GM21390 (cell line): ENCODE results near the gene MYO1A.
"Not testable (repeated sequence)": the region's sequence is repeated elsewhere in the genome, so short reads cannot be mapped to it uniquely, and the experiment has no call there.

ENCODE experiments used
- ATAC-seq: cut with Tn5 transposase; IDR thresholded peaks from one replicate; pipeline ENCODE4 v1.9.1; 2021; ENCODE audit not compliant: unreplicated experiment

MYO1A gene

DNA sequence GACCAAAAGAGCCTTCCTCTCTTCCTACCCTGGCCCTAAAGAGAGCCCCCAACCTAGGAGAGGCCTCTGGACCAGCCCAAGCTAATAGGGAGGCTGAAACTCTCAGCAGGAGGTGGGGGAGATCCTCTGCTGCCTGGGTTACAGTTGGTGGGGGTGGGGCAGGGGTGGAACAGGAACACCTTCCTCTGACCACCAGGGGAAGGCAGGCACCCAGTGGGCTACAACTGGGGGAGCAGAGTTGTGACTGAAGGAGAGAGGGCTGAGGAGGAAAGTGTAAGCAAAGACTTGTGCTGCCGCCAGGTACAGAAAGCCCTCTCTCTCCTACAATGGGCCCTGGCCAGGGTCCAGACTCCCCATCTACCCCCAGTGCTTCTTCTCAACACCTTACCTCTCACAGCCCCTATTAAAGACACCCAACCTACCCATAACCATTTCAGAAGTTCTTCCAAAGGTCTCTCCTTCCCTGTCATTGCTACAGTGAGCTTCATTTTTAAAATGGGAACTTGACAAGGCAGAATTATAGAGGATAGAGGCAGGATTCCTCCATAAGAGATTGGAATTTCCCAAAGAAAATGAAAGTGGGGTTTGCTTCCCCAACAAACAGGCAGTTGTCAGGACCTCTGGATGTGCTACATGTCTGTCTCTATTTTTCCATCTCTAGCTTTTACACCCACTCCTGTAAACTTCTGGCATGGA lies 1.4 kb downstream of the MYO1A start:
- ATAC-seq, result no peak

DNA sequence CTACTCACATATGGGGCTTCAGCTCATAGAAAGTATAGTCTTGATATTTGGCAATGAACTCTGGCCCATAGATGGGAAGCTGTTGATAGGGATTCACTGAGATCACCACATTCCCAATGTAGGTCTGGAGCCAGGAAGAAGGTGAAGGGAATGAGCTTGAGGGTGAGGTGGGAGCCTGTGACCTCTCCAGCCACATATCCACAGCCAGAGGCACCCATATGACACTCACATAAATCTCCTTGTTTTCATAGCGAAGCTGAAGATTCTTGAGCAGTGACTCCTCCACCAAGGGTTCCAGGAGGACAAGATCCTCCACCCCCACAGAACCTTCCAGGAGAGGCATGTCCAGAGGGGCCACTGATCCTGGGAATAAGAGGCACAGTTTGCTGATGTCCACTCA lies 1.9 kb downstream of the MYO1A start:
- ATAC-seq, result no peak

DNA sequence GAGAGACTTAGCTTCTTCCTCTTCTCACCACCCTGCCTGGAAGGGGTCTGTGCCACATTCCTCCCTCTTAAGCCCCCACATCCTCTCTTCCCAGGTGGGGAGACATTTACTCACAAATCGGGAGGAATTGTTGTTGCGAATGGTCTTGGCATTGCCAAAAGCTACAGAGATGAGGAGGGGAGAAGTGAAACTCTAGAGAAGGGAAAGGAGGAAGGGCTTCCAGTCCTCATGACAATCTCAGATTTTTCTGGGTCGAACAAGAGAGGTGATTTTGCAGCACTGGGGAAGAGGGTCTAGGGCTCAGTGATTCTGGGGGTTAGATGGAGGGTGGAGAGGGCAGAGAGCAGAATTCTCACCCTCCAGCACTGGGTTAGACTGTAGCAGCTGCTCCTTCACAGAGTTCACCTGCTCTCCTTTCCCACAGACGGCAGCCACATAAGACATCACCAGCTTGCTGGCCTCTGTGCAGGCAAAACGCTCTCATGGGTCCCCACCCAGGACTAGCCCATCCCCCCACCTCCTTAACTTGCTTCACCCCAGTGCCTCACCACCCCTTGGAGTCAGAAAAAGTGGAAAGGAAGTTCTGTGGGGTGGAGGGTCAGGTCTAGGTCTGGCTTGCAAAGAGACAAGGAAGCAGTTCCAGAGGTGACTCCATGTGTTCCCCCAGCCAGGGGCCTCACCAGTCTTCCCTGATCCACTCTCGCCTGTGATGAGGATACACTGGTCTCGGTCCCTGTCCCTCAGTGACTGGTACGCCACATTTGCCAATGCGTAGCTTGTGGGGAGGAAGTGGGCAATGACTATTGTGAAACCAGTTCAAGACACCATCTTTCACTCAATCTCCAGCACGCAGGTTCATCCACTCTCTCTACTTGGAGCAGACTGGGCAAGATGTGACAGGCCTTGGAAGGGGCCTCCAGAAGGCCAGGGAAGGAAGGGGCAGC lies 2.7 kb downstream of the MYO1A start:
- no peak for ATAC-seq

DNA sequence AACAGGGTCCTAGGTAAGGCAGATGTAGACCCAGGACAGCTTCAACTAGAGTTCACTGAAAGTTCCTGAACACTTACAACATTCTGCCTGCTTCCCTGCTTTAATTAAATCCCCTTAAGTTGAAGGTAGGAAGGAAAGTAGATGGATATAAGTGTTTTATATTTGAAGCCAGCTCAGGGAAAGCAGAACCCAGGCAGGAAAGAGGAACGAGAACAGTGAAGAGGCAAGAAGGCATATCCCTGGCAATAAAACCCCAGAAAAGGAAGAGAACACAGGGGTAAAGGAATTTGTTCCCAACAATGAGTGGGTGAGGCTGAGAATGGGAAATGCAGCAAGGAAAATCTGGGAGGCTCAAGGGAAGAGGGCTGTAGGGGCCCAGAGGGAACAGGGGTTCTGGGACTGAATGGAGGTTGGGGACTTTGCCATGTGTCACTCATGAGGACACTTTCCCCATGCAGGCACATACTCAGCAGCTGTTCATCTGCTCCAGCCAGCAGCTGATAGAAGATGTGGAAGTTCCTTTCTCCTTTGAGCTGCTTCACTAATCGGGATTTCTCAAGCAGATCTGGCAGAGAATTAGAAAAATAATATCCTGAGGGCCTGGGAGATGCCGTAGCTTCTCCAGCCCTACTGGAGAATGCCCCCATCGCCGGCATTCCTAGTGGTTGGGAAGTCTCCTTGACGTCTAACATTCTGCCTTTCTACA lies 3.7 kb downstream of the MYO1A start:
- no peak for ATAC-seq

DNA sequence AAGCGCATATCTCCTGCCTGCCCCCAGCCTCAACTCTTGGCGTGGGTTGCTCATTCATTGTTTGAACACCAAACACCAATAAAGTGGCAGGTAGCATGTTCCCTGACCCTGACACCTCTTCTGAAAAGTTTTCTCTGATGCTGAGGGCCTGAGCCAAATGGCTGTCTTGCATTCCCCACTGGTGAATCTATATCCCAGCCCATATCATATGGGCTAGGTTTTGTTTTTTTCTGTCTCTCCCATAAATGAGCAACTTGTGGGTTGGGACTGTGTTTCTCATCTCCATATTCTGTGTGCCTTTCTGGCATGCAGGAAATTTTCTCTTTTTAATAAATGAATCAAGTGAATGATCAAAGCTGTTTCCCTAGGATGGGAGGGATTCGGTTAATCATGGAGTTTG lies 5.0 kb downstream of the MYO1A start:
- ATAC-seq, result no peak

DNA sequence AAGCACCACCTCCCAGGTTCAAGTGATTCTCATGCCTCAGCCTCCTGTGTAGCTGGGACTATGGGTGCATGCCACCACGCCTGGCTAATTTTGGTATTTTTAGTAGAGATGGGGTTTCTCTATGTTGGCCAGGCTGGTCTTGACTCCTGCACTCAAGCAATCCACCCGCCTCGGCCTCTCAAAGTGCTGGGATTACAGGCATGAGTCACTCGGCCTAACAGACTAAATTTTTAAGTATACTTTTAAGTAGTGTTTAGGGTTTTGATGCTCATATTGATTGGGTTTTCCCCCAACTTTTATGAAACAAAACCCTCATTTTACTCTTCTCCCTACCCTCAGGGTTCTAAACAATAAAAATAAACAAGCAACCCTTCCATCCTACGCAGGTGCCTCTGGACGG lies 5.5 kb downstream of the MYO1A start:
- no peak for ATAC-seq

DNA sequence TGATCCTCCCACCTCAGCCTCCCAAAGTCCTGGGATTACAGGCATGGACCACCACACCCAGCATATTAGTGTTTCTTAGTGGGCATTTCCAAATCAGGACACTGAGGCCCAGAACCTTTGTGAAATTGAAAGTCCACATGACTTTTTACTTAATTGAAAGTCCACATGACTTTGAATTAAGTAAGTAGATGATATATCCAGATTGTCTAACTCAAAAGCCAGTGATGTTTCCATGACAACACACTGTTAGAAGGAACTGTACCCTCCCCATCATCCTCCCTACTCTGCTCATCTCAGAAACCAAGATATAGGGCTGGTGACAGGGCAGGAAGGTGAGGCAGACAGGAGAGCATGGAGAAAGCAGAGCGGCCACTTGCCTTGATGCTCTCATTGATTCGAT lies 7.2 kb downstream of the MYO1A start:
- no peak for ATAC-seq

DNA sequence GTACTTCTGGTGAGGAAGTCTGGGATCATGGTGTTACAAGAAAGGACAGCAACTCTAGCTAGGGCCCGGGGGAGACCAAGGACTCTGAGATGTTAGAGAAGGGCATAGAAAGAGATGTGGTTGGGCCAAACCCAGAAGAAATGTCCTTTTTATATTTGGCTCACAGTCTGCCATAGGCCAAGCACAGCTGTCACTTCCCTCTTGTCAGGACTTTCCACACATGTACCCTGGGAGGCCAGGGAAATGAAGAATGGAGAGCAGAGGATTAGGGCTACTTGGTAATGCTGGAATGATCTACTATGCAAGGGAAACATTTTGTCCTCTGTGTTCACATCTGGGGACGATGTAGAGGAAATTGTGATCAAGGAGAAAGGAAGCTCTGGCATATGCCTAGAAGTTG lies 9.2 kb downstream of the MYO1A start:
- no peak for ATAC-seq

DNA sequence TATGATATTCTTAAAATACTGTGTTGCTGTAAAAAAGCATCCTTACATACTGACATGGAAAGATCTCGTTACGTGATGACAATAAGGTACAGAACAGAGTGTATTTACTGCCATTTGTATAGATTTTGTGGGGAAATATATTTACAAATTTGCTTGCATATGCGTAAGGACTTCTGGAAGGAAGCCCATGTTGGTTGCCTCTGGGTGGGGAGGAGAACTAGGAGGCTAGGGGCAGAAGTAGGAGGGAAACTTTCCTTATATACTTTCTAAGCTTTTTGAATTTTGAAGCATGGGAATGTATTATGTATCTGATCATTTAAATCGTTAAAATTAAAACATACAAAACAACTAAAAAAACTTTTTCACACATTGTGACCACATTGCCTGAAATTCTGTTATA lies 9.7 kb downstream of the MYO1A start:
- no peak for ATAC-seq

DNA sequence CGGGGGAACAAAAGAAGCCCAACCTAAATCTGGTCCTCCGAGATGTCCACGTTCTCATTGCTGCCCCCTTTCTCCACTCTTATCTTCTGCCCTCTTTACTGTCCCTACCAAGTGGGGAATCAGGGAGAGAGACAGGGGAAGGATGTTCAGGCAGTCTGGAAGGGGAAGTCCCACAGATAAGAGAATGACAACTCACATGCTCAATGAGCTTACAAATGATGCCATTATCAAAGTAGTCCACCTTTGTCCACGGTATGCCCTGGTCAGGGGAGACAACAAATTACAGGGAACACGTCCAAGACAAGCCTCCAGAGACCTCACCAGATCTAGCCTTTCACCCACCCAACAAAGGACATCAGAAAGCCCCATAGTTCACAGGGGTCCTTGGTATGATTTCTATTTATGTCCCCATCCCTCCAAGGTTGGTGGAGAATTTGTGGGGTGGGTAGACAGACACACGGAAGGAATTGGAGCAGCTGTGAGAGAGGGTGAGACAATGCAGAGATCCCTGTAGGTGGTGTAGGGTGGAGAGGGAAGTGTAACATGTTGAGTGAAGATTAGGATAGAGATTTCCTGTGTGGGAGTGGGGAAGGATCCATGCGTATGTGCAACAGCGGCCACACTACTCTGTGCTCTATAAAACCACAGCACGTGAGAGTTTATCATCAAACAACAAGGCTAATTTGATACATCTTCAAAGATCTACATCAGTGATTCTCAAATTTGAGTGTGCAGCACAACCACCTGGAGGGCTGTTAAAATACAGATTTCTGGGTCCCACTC lies 10.7 kb downstream of the MYO1A start:
- ATAC-seq, result no peak

DNA sequence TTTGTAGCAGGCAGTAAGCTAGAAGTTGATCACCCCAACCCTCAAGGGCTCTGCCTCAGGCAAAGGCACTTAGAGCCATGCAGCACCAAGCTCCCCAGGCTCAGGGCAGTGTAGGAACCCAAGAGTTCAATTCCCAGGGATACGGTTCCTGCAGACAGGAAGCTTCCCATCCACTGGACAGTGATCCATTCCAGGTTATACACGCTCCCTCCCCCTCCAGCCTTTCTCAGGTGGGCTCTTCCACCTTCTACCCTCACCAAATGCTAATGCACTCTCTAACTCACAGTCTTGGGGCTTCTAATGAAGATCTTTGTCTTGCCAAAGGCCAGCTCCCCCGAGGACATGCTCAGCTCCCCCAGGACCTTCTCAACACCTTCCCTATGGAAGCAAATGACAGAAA lies 12.7 kb downstream of the MYO1A start:
- ATAC-seq, result no peak

DNA sequence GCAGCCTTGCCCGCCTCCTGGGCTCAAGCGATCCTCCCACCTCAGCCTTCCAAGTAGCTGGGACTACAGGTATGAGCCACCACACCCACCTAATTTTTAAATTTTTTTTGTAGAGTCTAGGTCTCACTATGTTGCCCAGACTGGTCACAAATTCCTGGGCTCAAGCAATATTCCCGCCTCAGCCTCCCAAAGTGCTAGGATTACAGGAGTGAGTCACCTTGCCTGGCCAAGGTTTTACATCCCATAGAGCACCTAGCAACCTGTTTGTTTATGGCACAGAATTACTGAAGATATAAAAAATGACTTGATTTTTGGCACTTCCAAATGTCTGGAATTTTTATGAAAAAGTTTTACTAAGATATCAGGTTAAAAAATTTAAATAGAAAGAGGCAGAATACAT lies 16.5 kb downstream of the MYO1A start:
- no peak for ATAC-seq

DNA sequence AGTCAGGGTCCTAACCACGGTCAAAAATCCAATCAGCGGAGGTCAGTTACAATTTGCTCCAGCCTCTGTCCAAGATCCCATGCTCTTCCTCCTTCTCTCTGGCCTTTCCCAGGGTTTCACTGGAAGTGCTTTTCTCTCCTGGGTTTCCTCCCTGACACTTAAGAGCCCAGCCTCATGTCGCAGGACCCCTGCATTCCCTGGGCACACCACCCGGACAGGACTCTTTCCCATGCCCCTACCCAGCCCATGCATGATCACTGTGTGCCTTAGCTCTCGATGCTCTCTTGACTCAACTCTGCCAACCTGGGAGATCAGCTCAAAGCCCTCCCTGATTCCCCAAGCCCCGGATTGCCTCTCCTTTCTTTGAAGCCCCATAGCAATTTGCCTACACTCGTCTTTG lies 18.1 kb downstream of the MYO1A start:
- ATAC-seq, result no peak

DNA sequence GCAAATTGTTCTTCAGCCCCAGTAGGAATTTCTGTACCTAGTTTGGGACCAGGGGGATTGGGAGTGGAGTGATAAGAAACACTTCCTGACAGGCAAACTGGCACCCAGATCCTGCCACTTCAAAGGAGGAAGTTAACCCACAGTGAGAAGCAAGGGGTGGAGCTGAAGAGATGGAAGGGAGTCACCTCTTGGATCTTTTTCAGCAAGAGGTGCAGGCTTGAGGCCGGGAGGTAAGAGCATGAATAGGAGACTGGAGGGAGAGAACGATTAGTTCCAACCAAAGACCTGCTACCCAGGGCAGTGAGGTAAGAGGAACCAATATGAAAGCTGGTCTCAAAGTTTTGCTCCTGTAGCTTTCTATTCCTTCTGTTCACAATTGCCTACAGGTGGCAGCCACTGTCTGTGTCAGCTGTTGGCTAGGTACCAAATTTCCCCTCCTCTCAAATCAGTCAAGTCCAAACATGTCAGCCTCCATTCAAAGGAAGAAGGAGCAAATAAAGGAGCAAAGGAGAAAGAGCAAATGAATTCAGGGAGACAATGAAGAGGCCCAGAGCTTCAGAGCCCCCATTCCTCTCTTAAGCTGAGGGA lies 18.7 kb downstream of the MYO1A start:
- no peak for ATAC-seq

DNA sequence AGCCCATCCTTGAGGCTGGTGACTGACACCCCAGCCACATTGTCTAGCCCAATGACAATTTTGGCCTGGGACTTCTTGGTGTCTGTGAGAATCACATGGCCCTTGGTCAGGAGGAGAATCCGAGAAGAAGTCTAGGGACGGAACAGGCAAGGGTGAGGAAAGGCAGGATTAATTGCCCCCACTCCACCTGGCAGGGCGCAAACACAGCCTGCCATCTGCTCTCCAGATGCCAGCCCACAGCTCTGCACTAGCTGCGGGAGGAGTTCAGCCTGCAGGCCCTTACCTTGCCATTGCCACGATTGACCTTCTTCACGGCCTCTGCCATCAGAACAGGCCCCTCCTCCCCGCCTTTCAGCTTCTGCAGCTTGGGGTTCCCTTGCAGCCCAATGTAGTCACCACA lies 20.5 kb downstream of the MYO1A start:
- ATAC-seq, result no peak

DNA sequence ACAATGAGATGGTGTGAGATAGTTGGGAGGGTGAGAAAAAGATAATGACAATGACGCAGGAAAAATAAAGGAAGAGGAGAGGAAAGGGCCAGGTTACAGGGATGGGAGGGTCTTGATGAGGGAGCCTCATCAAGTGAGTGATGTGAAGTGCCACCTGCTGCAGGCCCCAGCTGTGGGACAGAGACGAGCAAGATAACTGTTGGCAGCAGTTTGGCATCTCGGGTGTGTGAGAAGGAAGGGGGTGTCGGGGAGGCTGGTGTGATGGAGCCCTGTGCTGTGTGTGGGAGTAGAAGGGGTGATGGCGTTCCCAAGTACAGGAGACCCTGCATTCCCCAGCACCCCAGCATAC lies 22.1 kb downstream of the MYO1A start:
- ATAC-seq, result no peak

DNA sequence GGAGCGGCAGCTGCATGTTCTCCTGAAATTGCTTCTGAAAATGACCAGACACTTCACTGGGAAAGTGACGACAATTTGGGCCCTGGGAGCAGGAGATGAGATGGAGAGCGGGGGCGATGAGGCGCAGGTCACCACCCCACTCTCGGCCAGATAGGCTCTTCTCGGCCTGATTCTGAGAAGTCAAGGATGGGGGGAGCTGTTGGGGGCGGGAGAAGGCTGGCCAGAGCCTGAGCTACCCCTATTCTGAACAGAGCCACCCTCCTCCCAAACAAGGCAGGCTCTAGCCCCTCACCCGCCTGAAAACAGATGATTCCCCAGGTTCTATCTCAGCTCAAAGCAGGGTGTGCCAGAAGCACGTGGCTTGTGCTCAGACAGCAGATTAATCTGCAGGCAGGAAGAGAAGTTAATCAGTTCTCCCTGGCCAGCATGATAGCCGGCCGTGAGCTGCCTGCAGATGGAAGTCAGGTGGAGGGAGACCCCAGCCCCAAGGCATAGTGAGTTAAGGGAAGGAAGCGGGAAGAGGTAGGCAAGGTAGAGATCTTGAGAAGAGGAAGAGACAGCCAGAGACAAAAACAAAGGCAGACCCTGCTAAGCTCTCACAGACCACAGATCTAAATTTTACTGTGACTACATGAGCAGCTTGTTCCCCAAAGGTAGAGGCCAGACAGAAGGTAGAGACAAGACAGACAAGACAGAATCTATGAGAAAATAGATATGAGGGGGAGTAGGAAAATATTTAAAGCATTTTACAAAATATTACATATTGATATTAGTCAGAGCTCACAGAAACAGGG lies 22.7 kb downstream of the MYO1A start:
- no peak for ATAC-seq

DNA sequence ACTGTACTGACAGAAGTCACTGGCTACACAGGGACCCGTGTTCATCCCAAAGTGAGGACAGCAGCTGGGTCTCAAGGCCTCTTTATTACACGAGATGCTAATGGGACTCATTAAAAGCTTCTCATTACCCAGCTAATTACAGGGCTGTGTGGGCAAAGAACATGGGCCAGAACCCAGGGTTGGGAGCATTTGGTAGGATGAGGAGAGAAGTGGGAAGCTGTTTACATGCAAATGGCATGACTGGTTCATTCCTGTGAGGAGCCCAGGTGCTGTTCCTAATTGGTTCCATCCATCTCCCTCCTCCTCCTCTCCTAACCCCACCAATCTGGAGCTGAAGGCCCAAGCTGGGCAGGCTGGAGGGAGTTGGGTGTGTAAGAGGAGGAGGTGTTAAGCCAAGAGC lies 24.7 kb downstream of the MYO1A start:
- no peak for ATAC-seq

DNA sequence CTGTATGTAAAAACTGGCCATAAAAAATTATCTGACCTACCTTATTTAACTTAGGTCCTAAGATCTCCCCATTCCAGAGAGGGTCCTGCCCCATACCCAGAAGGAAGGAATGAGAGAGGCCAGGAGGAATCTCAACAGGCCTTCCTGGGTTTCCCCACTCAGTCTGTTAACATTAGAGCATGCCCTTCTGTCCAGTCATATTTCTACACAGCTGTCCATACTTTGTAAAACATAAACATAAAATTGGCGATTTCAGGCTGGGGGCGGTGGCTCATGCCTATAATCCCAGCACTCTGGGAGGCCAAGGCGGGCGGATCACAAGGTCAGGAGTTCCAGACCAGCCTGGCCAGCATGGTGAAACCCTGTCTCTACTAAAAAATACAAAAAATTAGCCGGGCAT lies 27.6 kb downstream of the MYO1A start:
- ATAC-seq, result not testable (repeated sequence)
